22Rv1 (cell line): Measurements from ENCODE around the gene LMNA.

ENCODE experiments used
- ZFX ChIP-seq: fragments of 450-650 bp; IDR thresholded peaks from 2 replicates; pipeline ENCODE4 v1.6.1; 2017; ENCODE audit warnings: antibody characterized with exemption, borderline replicate concordance
- TF ChIP-seq, protein P1 (sequence below): fragments of 450-650 bp; IDR thresholded peaks from 2 replicates; pipeline ENCODE4 v1.5.1; 2017; ENCODE audit warnings: mild to moderate bottlenecking

DNA sequence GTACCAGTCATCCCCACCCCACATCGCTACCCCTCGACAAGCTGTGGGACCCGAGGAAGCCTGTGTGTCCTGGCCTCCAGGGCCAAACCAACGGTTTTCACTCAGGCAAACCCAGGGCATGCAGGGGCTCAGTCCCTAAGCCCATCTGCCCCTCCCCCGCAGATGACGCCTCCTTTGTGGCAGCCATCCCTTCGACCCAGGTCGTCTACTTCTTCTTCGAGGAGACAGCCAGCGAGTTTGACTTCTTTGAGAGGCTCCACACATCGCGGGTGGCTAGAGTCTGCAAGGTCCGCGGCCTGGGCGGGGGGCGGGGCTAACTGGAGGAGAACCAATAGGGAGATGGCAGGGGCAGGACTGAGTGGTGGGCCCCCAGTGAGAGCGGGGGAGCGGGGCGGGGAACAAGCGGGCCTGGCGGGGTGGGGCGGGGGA, 46.2 kb downstream of the LMNA start:
- TF ChIP-seq, protein P1, sequence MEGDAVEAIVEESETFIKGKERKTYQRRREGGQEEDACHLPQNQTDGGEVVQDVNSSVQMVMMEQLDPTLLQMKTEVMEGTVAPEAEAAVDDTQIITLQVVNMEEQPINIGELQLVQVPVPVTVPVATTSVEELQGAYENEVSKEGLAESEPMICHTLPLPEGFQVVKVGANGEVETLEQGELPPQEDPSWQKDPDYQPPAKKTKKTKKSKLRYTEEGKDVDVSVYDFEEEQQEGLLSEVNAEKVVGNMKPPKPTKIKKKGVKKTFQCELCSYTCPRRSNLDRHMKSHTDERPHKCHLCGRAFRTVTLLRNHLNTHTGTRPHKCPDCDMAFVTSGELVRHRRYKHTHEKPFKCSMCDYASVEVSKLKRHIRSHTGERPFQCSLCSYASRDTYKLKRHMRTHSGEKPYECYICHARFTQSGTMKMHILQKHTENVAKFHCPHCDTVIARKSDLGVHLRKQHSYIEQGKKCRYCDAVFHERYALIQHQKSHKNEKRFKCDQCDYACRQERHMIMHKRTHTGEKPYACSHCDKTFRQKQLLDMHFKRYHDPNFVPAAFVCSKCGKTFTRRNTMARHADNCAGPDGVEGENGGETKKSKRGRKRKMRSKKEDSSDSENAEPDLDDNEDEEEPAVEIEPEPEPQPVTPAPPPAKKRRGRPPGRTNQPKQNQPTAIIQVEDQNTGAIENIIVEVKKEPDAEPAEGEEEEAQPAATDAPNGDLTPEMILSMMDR = no peak
- TF ChIP-seq ZFX = no peak
